ENCODE results near the gene YWHAQ. TPM values are rescaled to one million over a fixed set of nuclear protein-coding genes. Genes with fewer than 3 reads are reported as not detected.

YWHAQ gene
- total RNA-seq, 3 donors from 2014 or later, result 204 to 256 (median 251) TPM

DNA sequence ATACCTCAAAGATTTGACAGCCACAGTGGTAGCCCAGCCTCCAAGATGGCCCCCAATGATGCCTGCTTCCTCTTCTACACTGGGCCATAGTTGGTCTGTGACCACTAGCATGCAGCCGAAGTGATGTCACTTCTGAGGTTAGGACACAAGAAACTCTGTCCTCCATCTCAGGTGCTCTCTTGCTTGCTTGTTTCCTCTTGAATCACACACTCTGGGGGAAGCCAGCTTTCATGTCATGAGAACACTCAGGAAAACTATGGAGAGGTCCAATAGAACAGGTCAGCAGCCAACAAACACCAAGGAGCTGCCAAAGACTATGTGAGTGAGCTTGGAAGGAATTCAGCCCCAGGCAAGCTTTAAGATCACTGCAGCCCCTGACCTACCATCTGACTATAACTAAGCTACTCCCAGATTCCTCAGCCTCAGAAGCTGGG lies 71.8 kb downstream of the YWHAQ start:
- H3K9me3 ChIP-seq, result no peaks in the 10 kb centered on the region
- TF ChIP-seq, protein P1, sequence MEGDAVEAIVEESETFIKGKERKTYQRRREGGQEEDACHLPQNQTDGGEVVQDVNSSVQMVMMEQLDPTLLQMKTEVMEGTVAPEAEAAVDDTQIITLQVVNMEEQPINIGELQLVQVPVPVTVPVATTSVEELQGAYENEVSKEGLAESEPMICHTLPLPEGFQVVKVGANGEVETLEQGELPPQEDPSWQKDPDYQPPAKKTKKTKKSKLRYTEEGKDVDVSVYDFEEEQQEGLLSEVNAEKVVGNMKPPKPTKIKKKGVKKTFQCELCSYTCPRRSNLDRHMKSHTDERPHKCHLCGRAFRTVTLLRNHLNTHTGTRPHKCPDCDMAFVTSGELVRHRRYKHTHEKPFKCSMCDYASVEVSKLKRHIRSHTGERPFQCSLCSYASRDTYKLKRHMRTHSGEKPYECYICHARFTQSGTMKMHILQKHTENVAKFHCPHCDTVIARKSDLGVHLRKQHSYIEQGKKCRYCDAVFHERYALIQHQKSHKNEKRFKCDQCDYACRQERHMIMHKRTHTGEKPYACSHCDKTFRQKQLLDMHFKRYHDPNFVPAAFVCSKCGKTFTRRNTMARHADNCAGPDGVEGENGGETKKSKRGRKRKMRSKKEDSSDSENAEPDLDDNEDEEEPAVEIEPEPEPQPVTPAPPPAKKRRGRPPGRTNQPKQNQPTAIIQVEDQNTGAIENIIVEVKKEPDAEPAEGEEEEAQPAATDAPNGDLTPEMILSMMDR (IDR thresholded peaks at IDR 0.05), result no peak
- H3K4me3 ChIP-seq, result no peak overlapping the region
- no peak for ATAC-seq
- H3K36me3 ChIP-seq (ENCODE audit: low read depth), result no peaks in the 10 kb centered on the region
- DNase-seq, result no peak
- intact Hi-C loops (cut with DNase I, micrococcal nuclease), result no loop called here
- peaks cover 13% of the 10 kb centered on the region for H3K4me1 ChIP-seq (ENCODE audit: low read depth)

DNA sequence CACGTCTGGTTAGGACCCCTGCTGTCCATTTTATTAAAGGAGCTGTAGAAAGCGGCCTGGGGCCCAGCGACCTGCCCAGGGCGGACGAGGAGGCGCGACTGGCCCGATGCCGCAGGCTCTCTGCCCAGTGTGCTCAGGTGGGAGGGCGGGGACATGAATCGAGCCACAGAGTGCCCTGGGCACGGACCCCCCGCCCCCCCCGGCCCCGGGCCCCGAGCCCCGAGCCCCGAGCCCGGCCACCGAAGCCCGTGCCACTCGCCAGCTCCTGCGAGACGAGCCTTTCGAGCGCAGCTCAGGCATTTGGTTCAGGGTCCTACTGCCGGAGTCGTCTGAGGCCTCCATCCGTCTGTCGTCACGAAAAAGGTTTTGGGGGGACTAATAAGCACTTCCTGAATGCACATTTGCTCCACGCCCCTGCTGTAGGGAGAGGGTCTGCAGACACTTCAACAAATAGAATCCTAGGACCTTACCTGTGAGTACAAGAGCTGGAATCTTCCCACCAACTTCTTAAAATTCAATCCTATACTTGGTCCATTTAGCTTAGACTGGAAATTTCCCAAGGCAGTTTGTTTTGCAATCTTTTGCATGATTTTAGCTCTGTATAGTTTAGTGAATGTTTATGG lies 74.6 kb downstream of the YWHAQ start:
- peak; percentile 56 for ATAC-seq
- Histone ChIP-seq H3K4me1 (ENCODE audit: low read depth) (peaks cover 13% of the 10 kb centered on the region), H3K4me3 (peak overlapping the region; percentile 86), H3K36me3 (ENCODE audit: low read depth) (no peaks in the 10 kb centered on the region), H3K9me3 (no peaks in the 10 kb centered on the region)
- no peak for DNase-seq
- intact Hi-C loops (cut with DNase I, micrococcal nuclease), result no loop called here
- TF ChIP-seq, protein P1 (IDR thresholded peaks at IDR 0.05), result no peak

- ATAC-seq (peak; percentile 96), DNase-seq (peak; percentile 97 to 98 (median 98))
- Histone ChIP-seq H3K9me3 (no peaks in the 10 kb centered on the region), H3K4me3 (peak within 1 kb of the TSS; percentile 86), H3K36me3 (ENCODE audit: low read depth) (no peaks in the 10 kb centered on the region), H3K4me1 (ENCODE audit: low read depth) (peaks cover 13% of the 10 kb centered on the region)
- TF ChIP-seq, protein P1 (IDR thresholded peaks at IDR 0.05), result peak; percentile 32
- intact Hi-C loops (cut with DNase I, micrococcal nuclease), result no loop called here
Measured at GRCh38 chr2:9555297-9556120, 75.3 kb downstream of the YWHAQ start, which contains the start of gene ADAM17. TSS of gene ADAM17 (minus strand) at chr2:9555830. CDS start at chr2:9555605, 225 bp downstream.

GRCh38 chr2:9554921-9555296 lies 75.9 kb downstream of the YWHAQ start:
- H3K4me1 ChIP-seq (ENCODE audit: low read depth), result peaks cover 13% of the 10 kb centered on the region
- DNase-seq, result peak in 1 of 3 donors; percentile 64

More at GRCh38 chr2:9554921-9555296, 75.9 kb downstream of the YWHAQ start:
- H3K9me3 ChIP-seq, result no peaks in the 10 kb centered on the region
- intact Hi-C loops (cut with DNase I, micrococcal nuclease), result no loop called here
- peak overlapping the region; percentile 86 for H3K4me3 ChIP-seq
- H3K36me3 ChIP-seq (ENCODE audit: low read depth), result no peaks in the 10 kb centered on the region
- TF ChIP-seq, protein P1 (IDR thresholded peaks at IDR 0.05), result no peak
- ATAC-seq, result peak; percentile 29
